B cell (primary cell): ENCODE results near the gene FGFRL1. TPM values are rescaled to one million over a fixed set of nuclear protein-coding genes. Genes with fewer than 3 reads are reported as not detected.

Experiments
- ATAC-seq: fragments of 200-7000 bp; cut with Tn5 transposase; one replicate; pipeline ENCODE4 v1.10.0; 2021; ENCODE audit warnings: low read depth, mild to moderate bottlenecking, moderate number of reproducible peaks, moderate library complexity
- CTCF ChIA-PET: fragments of 350-600 bp; sonication (Branson Sonifier 250); formaldehyde crosslinking; loops from one replicate; lab custom pipeline; 2021; ENCODE audit warnings: antibody characterized with exemption, inconsistent platforms; lab: Charles Lee
- POLR2A ChIA-PET: fragments of 350-600 bp; sonication (Branson Sonifier 250); formaldehyde crosslinking; loops from one replicate; lab custom pipeline; 2021; ENCODE audit warnings: antibody characterized with exemption; lab: Charles Lee
- DNase-seq: peaks from one replicate; pipeline ENCODE4 v3.0.0; 2013
- H2AFZ ChIP-seq: 2 replicates; pipeline ENCODE4 v1.6.1; 2012; ENCODE audit warnings: mild to moderate bottlenecking, low read depth, low read length; ENCODE audit not compliant: insufficient read depth, poor library complexity, severe bottlenecking
- H3K27ac ChIP-seq, 2 donors: 1 replicate in 1 of 2; 2 replicates in 1 of 2; pipeline ENCODE4 v1.5.1; 2012 to 2013; ENCODE audit warnings: low read length in 2 of 2, mild to moderate bottlenecking in 2 of 2, moderate library complexity in 1 of 2
- H3K27me3 ChIP-seq, 4 experiments: fragments of 200-600 bp in 1 of 4; sonication (generic) in 1 of 4; replicated peaks in 1 of 4; 1 replicate in 2 of 4; 2 replicates in 2 of 4; pipeline versions ENCODE4 v1.6.1 to v1.7.0; 2013 to 2016; ENCODE audit warnings: low read length in 3 of 4, mild to moderate bottlenecking in 2 of 4, mixed read lengths in 1 of 4, moderate library complexity in 1 of 4; ENCODE audit not compliant: insufficient read depth in 4 of 4, control insufficient read depth in 3 of 4; ENCODE audit errors: control extremely low read depth in 1 of 4
- H3K36me3 ChIP-seq, 2 experiments: replicated peaks in 1 of 2; 1 replicate in 1 of 2; 2 replicates in 1 of 2; pipeline versions ENCODE4 v1.6.1 to v1.7.1; 2013; ENCODE audit warnings: low read length in 1 of 2; ENCODE audit not compliant: insufficient read depth in 2 of 2, control insufficient read depth in 1 of 2; ENCODE audit errors: control extremely low read depth in 1 of 2, extremely low read depth in 1 of 2
- H3K4me1 ChIP-seq, 2 donors: fragments of 200-600 bp in 1 of 2; sonication (generic) in 1 of 2; 1 replicate in 1 of 2; 2 replicates in 1 of 2; pipeline versions ENCODE4 v1.5.1 to v1.6.1; 2013 to 2017; ENCODE audit warnings: low read length in 2 of 2; ENCODE audit not compliant: control insufficient read depth in 2 of 2, insufficient read depth in 2 of 2
- H3K4me2 ChIP-seq: replicated peaks from 2 replicates; pipeline ENCODE3; 2012; ENCODE audit warnings: mild to moderate bottlenecking, low read depth, low read length; ENCODE audit not compliant: poor library complexity, severe bottlenecking
- H3K4me3 ChIP-seq, 5 experiments: fragments of 200-600 bp in 1 of 5; sonication (generic) in 1 of 5; 1 replicate in 3 of 5; 2 replicates in 2 of 5; pipeline versions ENCODE4 v1.5.1 to v1.7.0; 2011 to 2016; ENCODE audit warnings: low read length in 4 of 5, mild to moderate bottlenecking in 4 of 5, low read depth in 2 of 5, control low read depth in 1 of 5, moderate library complexity in 1 of 5; ENCODE audit not compliant: insufficient read depth in 1 of 5; ENCODE audit errors: control extremely low read depth in 1 of 5, extremely low read depth in 1 of 5
- H3K79me2 ChIP-seq: fragments of 200-600 bp; sonication (generic); one replicate; pipeline ENCODE4 v1.6.0; 2016; ENCODE audit warnings: low read length; ENCODE audit not compliant: control insufficient read depth, insufficient read depth
- H3K9ac ChIP-seq: fragments of 200-600 bp; sonication (generic); 2 replicates; pipeline ENCODE4 v1.6.1; 2017; ENCODE audit warnings: mild to moderate bottlenecking, low read length, moderate library complexity
- H3K9me3 ChIP-seq, 3 donors: one replicate each; pipeline versions ENCODE4 v1.6.1 to v1.7.1; 2013; ENCODE audit warnings: low read length in 2 of 3; ENCODE audit not compliant: control insufficient read depth in 2 of 3, insufficient read depth in 1 of 3; ENCODE audit errors: control extremely low read depth in 1 of 3
- H4K20me1 ChIP-seq: 2 replicates; pipeline ENCODE4 v1.6.0; 2012; ENCODE audit warnings: mild to moderate bottlenecking, low read length; ENCODE audit not compliant: insufficient read depth, control insufficient read depth, poor library complexity, severe bottlenecking
- H3K27ac Mint-ChIP-seq: one replicate; pipeline ENCODE4 v1.8.0; 2021; ENCODE audit warnings: mixed read lengths
- H3K27me3 Mint-ChIP-seq: one replicate; pipeline ENCODE4 v1.8.0; 2021; ENCODE audit warnings: mixed read lengths
- H3K4me1 Mint-ChIP-seq: one replicate; pipeline ENCODE4 v1.8.0; 2021; ENCODE audit warnings: mixed read lengths
- H3K4me3 Mint-ChIP-seq: one replicate; pipeline ENCODE4 v1.8.0; 2021; ENCODE audit warnings: mixed read lengths
- H3K9me3 Mint-ChIP-seq: one replicate; pipeline ENCODE4 v1.8.0; 2022; ENCODE audit warnings: mixed read lengths; ENCODE audit not compliant: insufficient read depth
- CTCF ChIP-seq: fragments of 200-600 bp; IDR thresholded peaks from one replicate; pipeline ENCODE4 v1.8.0; 2022; ENCODE audit warnings: antibody characterized with exemption, mild to moderate bottlenecking
- EZH2 ChIP-seq: IDR thresholded peaks from 2 replicates; pipeline ENCODE4 v1.6.1; 2012; ENCODE audit warnings: borderline replicate concordance, low read depth, mild to moderate bottlenecking, moderate library complexity, low read length; ENCODE audit not compliant: insufficient read depth, poor library complexity, severe bottlenecking
- WGBS: methylation state at CpG from one replicate; pipeline ENCODE4 v1.1.5; 2013; ENCODE audit warnings: missing lambda C conversion rate; ENCODE audit not compliant: insufficient coverage; 5-methylcytosine and 5-hydroxymethylcytosine counted together
- intact Hi-C: fragments of 100-400 bp; cut with micrococcal nuclease; formaldehyde crosslinking; loops from one replicate; pipeline ENCODE4 v1.10.0; 2022
- polyA plus RNA-seq: library from polyadenylated mRNA; depleted of rRNA; stranded (reverse); fragments of >200 nt; gene quantifications from 2 replicates; pipeline ENCODE4 v1.2.3, GENCODE V29; 2012
- total RNA-seq, 2 donors: library from RNA; stranded (reverse); fragments of 120-200 nt in 1 of 2; gene quantifications; 1 replicate in 1 of 2; 2 replicates in 1 of 2; pipeline versions ENCODE4 v1.2.3 to v1.2.4, GENCODE V29; 2013 to 2022

FGFRL1 gene
- total and polyA plus RNA-seq, 2 donors (not counting 1 experiment from before 2014, with no cell fraction given) = 24.1 to 28.9 TPM

- Histone ChIP-seq H3K36me3 (peaks cover 0 to 6% of the 10 kb centered on the region in 2 experiments), H2AFZ (no peak overlapping the region)
- DNase-seq = no peak
Measured at GRCh38 chr4:963276-964225, 47.9 kb upstream of the FGFRL1 start.

More at GRCh38 chr4:963276-964225, 47.9 kb upstream of the FGFRL1 start:
- Histone ChIP-seq H3K4me2 (no peak overlapping the region), H4K20me1 (peaks cover 26% of the 10 kb centered on the region), H3K4me3 (no peak overlapping the region), H3K79me2 (no peaks in the 10 kb centered on the region), H3K27me3 (peaks cover 0 to 4% (median under 1%) of the 10 kb centered on the region in 4 experiments), H3K9me3 (no peaks in the 10 kb centered on the region), H3K9ac (no peak overlapping the region), H3K4me1 (peaks cover 4 to 10% of the 10 kb centered on the region in 2 donors), H3K27ac (no peak overlapping the region)
- Mint-ChIP-seq H3K9me3 (no peaks in the 10 kb centered on the region), H3K4me3 (no peak overlapping the region), H3K4me1 (peaks cover 1% of the 10 kb centered on the region), H3K27me3 (no peaks in the 10 kb centered on the region), H3K27ac (no peak overlapping the region)
- no peak for TF ChIP-seq EZH2
- TF ChIP-seq CTCF = no peak
- POLR2A ChIA-PET = no interaction called here
- CTCF ChIA-PET = no interaction called here
- WGBS = 96% methylated on average over 37 of the region's 39 CpGs
- no peak for ATAC-seq
- intact Hi-C loops = no loop called here
